ENCODE results near the gene SRSF1.

Gene SRSF1

DNA sequence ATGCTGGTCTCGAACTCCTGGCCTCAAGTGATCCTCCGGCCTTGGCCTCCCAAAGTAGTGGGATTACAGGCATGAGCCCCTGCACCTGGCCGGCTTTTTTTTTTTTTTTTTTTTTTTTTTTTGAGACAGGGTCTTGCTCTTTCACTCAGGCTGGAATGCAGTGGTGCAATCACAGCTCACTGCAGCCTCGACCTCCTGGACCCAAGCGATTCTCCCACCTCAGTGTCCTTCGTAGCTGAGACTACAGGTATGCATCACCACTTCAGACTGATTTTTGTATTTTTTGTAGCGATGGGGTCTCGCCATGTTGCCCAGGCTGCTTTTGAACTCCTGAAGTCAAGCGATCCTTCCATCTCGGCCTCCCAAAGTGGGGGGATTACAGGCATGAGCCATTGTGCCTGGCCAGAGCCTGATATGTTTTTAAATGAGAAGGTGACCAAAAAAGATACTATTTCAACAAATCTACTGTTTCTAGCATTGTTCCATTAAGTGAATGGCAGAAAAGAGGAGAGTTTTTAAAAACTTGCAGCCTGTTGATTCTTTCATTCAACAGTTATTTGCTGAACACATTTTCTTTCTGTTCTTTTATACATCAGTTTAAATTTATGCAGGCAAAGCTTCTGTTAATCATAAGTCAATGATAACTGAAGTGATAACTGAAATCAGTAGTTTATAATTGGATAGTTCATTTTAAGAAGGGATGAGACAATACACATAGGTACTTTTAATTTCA lies 3.2 kb upstream of the SRSF1 start:
- DNase-seq = no peak

DNA sequence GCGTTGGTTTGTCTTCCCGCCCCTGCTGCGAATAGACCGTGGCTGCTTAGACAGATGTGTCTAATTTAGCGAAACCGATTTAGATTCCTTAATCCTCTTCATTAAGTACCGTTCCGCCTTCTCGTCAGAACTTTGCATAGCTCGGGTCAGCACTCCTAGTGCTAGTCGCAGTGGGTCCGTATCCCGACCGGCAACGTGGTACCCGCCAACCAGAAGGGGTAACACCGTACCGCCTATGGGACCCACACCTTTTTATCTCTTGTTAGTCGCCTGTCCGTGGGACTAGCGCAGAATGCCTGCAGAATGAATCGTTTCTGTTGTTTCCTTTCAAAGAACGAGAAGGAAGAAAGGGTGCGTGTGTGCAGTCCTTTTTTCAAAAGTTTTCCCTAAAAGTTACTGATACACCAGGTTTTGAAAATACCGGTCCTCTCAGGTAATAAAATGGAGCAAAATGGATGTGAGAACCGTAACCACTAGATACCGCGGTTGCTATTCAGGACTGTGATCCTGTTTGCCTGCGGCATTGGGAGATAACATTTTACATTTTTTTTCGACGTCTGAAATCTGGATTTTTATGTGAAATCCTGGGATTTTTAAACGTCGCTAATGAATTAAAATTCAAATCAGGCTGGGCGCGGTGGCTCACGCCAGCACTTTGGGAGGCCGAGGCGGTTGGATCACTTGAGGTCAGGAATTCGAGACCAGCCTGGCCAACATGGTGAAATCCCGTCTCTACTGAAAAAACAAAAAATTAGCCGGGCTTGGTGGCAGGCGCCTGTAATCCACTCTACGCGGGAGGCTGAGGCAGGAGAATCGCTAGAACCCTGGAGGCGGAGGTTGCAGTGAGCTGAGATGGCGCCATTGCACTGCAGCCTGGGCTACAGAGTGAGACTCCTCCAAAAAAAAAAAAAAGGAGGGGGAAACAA lies 998 bp upstream of the SRSF1 start:
- no peak for DNase-seq

- DNase-seq = peak; percentile 81 to 84
Observed at GRCh38 chr17:58006560-58006923, 504 bp downstream of the SRSF1 start.

- DNase-seq = no peak
Observed at GRCh38 chr17:58005728-58006559, 1.1 kb downstream of the SRSF1 start.

GRCh38 chr17:58005031-58005727 lies 1.9 kb downstream of the SRSF1 start:
- DNase-seq = peak in 1 of 2 experiments; percentile 41

DNA sequence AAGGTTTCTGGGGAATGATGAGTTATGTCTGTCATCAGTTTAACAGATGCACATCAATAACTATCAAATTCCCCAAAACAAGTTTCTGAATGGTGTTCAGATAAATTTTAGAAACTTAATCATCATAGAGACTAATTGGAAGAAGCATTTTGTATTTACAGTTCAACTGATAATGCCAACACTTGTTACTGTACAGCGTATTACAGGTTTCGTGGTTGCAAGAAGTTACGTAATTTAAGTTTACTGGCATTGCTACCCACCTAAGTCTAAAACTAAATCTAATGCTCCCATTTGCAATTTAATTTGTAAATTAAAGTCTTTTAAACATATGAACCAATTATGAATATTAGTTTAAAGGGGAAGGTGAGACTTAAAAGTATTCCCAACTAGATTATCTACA lies 3.0 kb downstream of the SRSF1 start:
- no peak for DNase-seq

DNA sequence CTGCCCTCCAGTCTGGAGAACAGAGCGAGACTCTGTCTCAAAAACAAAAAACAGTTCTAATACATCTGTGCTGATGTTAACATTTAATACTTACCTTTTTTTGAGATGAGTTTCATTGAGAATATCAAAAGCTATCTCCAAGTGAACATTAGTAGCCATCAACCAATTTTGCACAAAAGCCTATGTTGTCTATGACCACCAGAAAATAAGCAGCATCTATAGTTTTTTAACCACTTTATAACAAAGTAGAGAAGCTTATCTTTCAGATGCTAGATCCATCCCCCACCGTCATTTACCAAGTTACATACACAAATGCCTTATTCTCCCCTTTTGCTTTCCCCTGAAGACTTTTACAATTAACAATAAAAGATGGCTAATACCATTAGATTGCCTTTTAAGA lies 4.1 kb downstream of the SRSF1 start:
- no peak for DNase-seq

GRCh38 chr17:58002154-58002948 lies 4.7 kb downstream of the SRSF1 start:
- DNase-seq = no peak

DNA sequence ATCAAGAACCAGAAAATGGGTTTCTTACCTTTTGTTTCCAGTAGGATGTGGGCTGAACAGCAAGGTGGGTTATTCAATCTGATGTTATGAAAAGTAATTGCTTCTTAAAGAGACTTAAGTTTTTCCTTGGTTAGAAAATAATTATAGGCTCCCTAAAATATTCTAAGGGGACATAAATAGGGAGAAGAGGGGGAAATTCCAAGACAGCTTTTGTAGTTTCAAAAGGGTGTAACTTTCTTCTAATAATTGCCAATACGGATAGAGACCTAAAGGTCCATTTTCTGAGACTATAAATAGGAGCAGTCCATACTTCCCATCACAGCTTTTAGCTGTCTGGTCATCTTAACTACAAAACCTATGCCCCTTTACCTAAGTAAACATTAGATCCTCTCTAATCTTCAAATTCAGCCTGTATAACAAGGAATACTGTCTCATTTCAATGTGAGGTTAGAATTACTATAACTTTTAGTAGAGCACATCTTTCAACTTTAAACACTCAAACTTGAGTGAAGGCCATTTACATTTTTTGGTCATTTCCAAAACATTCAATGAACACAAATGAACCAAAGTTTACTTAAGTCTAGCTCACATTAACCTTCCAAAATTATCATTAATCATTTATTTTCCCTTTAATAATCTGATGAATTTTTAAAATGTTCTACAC lies 5.5 kb downstream of the SRSF1 start:
- no peak for DNase-seq

DNA sequence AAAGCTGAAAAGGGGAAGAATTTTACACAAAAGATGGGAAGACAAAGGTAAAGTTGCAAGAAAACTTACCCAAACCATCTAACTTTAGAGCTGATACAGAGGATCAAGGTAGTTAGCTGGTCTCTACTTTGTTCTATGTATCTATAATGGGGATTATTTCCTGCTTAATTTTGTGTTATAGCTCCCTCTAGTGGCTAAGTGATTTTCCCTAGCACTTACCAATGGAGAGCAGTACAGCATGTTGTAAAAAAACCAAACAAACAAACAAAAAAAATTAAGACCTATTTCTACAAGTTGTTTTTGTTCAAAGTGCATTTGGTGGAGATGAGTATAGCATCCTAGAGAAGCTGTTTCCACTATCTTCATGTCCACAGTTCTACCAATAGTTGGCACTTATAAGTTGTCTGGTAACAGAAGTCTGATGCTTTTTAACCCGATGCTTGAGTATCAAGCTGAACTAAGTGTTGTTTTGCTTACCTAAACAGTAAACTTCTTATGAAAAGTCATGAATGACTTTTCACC lies 7.5 kb downstream of the SRSF1 start:
- peak; percentile 51 to 87 for DNase-seq

- no peak for DNase-seq
Observed at GRCh38 chr17:57999010-57999495, 8.0 kb downstream of the SRSF1 start.

GRCh38 chr17:57997085-57997809 lies 9.8 kb downstream of the SRSF1 start:
- DNase-seq = no peak

DNA sequence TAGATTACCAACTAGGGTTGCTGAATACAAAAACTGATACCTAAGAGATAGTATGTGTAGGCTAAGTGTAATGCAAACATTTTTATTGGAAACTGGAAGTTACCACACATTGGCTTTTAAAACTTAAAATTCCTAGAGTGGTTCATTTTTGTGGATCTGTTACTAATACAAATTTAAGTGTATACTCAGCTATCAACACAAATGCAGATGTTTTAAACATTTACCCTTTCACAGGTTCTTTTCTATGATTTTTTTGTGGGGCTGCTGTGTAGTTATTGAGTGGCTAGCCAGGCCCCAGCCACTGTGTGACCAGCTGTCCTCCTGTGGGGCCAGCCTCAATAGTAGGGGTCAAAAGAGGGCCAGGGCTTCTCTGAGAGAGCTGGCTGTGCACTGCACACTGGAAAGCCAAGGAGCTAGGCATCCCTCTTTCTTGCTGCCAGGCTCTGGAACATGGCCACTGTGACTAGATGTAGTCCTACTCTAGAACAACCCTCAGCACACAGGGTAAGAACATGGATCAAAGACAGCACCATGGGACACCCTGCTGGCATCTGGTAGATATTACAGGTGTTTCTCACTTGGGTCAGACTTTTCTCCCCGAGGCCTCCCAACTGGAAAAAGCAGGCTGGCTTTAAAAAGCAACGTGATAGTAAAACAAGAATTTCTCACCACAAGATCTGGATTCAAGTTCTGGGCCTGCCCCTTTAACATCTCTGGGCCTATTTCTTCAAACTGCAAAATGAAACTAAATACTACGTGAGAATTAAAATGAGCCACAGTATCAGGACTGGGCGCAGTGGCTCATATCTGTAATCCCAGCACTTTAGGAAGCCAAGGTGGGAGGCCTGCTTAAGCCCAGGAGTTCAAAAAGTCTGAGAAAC lies 11.7 kb downstream of the SRSF1 start:
- DNase-seq = peak; percentile 85 to 91

DNA sequence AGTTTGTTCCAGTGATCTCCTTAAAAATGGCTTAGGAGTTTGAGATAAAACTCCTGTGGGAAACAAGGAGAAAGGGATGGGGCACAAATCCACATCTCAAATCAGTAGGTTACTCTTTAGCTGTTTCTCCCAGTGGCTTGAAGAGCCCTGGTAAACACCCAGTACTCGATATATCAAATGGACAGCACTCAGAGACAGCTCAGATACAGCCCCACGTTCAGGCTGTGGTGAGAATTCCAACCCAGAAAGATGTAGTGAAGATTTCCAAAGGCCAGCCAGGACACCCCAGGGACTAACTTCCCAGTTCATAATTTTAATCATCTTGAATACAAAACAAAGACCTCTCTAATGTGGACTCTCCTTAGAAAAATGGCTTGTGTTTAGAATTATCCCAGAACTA lies 12.6 kb downstream of the SRSF1 start:
- peak; percentile 13 to 39 for DNase-seq

DNA sequence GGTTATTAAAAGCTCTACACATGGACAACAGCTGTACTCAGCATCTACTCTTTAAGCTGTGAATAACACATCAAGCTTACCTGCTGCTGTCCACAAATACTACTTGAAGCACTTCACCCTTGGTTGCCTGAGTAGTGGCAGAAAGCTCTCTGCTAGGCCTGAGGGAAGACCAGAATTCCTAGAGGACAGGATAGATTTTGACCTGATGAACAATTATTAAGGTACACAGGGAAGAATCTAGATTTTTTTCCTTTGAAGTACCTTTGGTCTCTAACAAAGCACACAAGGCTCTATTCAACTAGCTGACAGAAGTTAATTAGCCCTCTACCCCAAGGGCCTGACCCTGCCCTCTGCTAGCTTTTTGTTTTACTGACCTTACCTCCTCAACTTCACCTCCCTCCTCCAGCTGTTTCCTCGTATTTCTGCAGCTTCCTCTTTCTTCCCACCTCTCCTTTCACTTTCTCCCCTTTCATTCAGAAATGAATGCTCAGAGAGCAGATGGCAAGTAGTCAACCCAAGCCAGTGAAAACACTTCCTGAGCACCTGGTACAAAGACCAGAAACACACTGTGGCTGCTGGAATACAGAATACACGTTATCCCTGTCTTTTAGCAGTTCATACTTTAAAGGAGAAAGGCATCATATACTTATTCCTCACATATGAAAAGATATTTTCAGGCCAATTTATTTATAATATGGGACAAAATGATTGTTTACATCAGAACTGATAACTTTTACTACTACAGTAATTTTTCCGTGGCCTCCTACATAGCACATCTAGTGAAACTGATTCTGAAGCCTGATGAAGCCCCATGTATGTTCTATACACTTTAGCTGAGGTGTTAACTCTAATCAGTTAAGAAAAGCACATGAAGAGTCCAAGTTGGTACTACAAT lies 13.3 kb downstream of the SRSF1 start:
- DNase-seq = peak; percentile 78 to 94

DNA sequence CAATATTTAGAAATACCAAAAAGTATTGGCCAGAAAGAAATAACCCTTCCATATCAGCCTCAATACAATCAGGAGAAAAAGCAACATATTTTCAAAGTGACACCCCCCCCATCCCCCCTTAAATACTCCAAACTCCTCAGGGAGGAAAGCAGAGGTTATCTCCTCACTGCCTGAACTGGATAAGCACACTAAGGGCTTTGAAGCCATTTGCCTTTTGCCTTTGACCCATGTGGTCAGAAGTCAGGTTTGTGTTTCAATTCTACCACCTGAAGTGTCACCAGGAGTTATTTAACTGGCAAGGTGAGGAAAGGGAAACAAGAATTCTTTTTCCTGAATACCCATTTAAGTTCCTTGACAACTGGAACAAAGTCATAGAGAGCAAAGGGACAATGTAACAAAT lies 15.5 kb downstream of the SRSF1 start:
- DNase-seq = no peak

DNA sequence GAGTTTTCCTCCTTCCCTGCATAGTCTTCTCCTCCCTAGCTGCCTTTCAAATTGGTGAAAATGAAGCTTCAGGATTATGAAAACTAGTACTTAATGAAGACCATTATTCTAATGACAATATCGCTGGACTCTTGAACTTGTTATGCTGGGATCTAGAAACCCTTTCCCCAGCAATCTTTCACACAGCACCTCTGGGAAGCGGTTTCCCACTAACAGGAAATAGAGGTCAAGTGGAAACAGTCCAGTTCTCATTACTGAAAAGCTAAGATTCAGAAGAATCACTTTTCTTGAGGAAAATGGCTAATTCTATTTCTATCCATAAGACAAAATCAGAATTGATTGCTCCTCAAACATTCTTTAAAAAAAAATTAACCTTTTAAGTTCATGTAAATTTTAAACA lies 17.0 kb downstream of the SRSF1 start:
- no peak for DNase-seq
